CD4-positive, CD25-positive, alpha-beta regulatory T cell (primary cell): ENCODE data around the gene ASXL2. TPM values are rescaled to one million over a fixed set of nuclear protein-coding genes. Genes with fewer than 3 reads are reported as not detected.
"Not testable (repeated sequence)": the region's sequence is repeated elsewhere in the genome, so short reads cannot be mapped to it uniquely, and the experiment has no call there.

Source experiments
- ATAC-seq, 2 donors: fragments of 150-1000 bp; cut with Tn5 transposase; one replicate each; pipeline ENCODE4 v1.10.0; 2021; ENCODE audit warnings: low read depth in 2 of 2, moderate number of reproducible peaks in 2 of 2, moderate library complexity in 1 of 2
- DNase-seq, 3 donors: peaks; one replicate each; pipeline versions ENCODE4 v3.0.0 to v3.0.0-alpha.2; 2012 to 2022; ENCODE audit warnings: mixed read lengths in 1 of 3
- H3K27ac ChIP-seq: one replicate; pipeline ENCODE4 v1.7.0; 2013; ENCODE audit warnings: mild to moderate bottlenecking, low read length; ENCODE audit not compliant: insufficient read depth, poor library complexity, severe bottlenecking
- H3K27me3 ChIP-seq: one replicate; pipeline ENCODE4 v1.7.0; 2013; ENCODE audit warnings: low read length; ENCODE audit not compliant: control insufficient read depth, insufficient read depth
- H3K36me3 ChIP-seq: one replicate; pipeline ENCODE4 v1.7.0; 2013; ENCODE audit warnings: mild to moderate bottlenecking, low read length, moderate library complexity; ENCODE audit not compliant: control insufficient read depth, insufficient read depth
- H3K4me1 ChIP-seq: 2 replicates; pipeline ENCODE4 v1.7.0; 2013; ENCODE audit warnings: mild to moderate bottlenecking, low read length; ENCODE audit not compliant: insufficient read depth, control insufficient read depth, poor library complexity, severe bottlenecking
- H3K4me3 ChIP-seq: one replicate; pipeline ENCODE4 v1.7.0; 2013; ENCODE audit warnings: low read depth, mild to moderate bottlenecking, low read length, moderate library complexity
- H3K9me3 ChIP-seq, 2 experiments: 1 replicate in 1 of 2; 2 replicates in 1 of 2; pipeline ENCODE4 v1.7.0; 2013; ENCODE audit warnings: low read length in 2 of 2, mild to moderate bottlenecking in 1 of 2, moderate library complexity in 1 of 2; ENCODE audit not compliant: control insufficient read depth in 2 of 2
- H3K27ac Mint-ChIP-seq, 3 donors: one replicate each; pipeline ENCODE4 v1.8.0; 2020 to 2022; ENCODE audit warnings: mild to moderate bottlenecking in 3 of 3, mixed read lengths in 3 of 3, moderate library complexity in 2 of 3
- H3K27me3 Mint-ChIP-seq: one replicate; pipeline ENCODE4 v1.8.0; 2022; ENCODE audit warnings: mild to moderate bottlenecking, mixed read lengths
- H3K36me3 Mint-ChIP-seq: one replicate; pipeline ENCODE4 v1.8.0; 2020; ENCODE audit warnings: mixed read lengths
- H3K4me1 Mint-ChIP-seq, 4 donors: one replicate each; pipeline ENCODE4 v1.8.0; 2020 to 2022; ENCODE audit warnings: mixed read lengths in 4 of 4, mild to moderate bottlenecking in 1 of 4
- H3K4me3 Mint-ChIP-seq, 4 donors: one replicate each; pipeline ENCODE4 v1.8.0; 2020 to 2022; ENCODE audit warnings: mild to moderate bottlenecking in 4 of 4, mixed read lengths in 4 of 4, moderate library complexity in 3 of 4
- H3K9me3 Mint-ChIP-seq, 7 donors: one replicate each; pipeline ENCODE4 v1.8.0; 2020 to 2022; ENCODE audit warnings: mixed read lengths in 7 of 7, mild to moderate bottlenecking in 3 of 7, moderate library complexity in 2 of 7
- polyA plus RNA-seq, 4 donors: library from polyadenylated mRNA; unstranded; fragments of 300-500 nt; fragmentation: Illumina TruSeq; gene quantifications; one replicate each; pipeline ENCODE4 v1.2.3, GENCODE V29; 2021
- total RNA-seq: library from RNA; stranded (reverse); gene quantifications from one replicate; pipeline ENCODE4 v1.2.3, GENCODE V29; 2022

Gene ASXL2
- total RNA-seq (48.6 TPM), polyA plus RNA-seq (1 to 10 TPM; 6.8 to 8.8 (median 8.1) TPM)

GRCh38 chr2:25878361-25879132, at the start of gene ASXL2:
Gene ASXL2 (minus strand): TSS chr2:25878487. CDS start chr2:25878222, 265 bp downstream.
- Mint-ChIP-seq H3K27ac (peak within 1 kb of the TSS; percentile 95 to 99 (median 98)), H3K4me1 (peaks cover 24 to 52% (median 34%) of the 10 kb centered on the region in 4 donors), H3K27me3 (no peaks in the 10 kb centered on the region), H3K36me3 (peaks cover 10% of the 10 kb centered on the region), H3K4me3 (peak within 1 kb of the TSS; percentile 97 to 98 (median 98)), H3K9me3 (peaks cover 0 to 4% (median 0%) of the 10 kb centered on the region in 7 donors)
- Histone ChIP-seq H3K9me3 (no peaks in the 10 kb centered on the region), H3K4me3 (peak within 1 kb of the TSS; percentile 89), H3K36me3 (peaks cover 2% of the 10 kb centered on the region), H3K4me1 (peaks cover 21% of the 10 kb centered on the region), H3K27me3 (no peaks in the 10 kb centered on the region), H3K27ac (peak within 1 kb of the TSS; percentile 97)
- ATAC-seq (peak; percentile 91 to 94), DNase-seq (peak; percentile 95 to 99 (median 97))

- no peaks in the 10 kb centered on the region for H3K4me1 Mint-ChIP-seq
Measured at GRCh38 chr2:25926984-25927756, 48.9 kb upstream of the ASXL2 start.

GRCh38 chr2:25922501-25922900, 44.2 kb upstream of the ASXL2 start:
- Mint-ChIP-seq H3K36me3 (peaks cover 14% of the 10 kb centered on the region), H3K4me3 (no peak overlapping the region), H3K27ac (no peak overlapping the region), H3K27me3 (no peaks in the 10 kb centered on the region), H3K4me1 (no peaks in the 10 kb centered on the region), H3K9me3 (peaks cover 0 to 2% (median 0%) of the 10 kb centered on the region in 7 donors)
- DNase-seq (no peak), ATAC-seq (no peak)
- no peaks in the 10 kb centered on the region for H3K27me3 ChIP-seq
- H3K27ac ChIP-seq: no peak overlapping the region
- no peaks in the 10 kb centered on the region for H3K9me3 ChIP-seq
- H3K36me3 ChIP-seq: no peaks in the 10 kb centered on the region
- H3K4me1 ChIP-seq: no peaks in the 10 kb centered on the region
- no peak overlapping the region for H3K4me3 ChIP-seq

More at GRCh38 chr2:25926984-25927756, 48.9 kb upstream of the ASXL2 start:
- Histone ChIP-seq H3K27me3 (no peaks in the 10 kb centered on the region), H3K9me3 (no peaks in the 10 kb centered on the region), H3K36me3 (no peaks in the 10 kb centered on the region), H3K4me3 (no peak overlapping the region), H3K27ac (no peak overlapping the region), H3K4me1 (no peaks in the 10 kb centered on the region)
- H3K27me3 Mint-ChIP-seq: no peaks in the 10 kb centered on the region
- peaks cover 0 to 2% (median 0%) of the 10 kb centered on the region in 7 donors for H3K9me3 Mint-ChIP-seq
- DNase-seq (no peak), ATAC-seq (no peak)
- H3K36me3 Mint-ChIP-seq: peaks cover 31% of the 10 kb centered on the region
- no peak overlapping the region for H3K27ac Mint-ChIP-seq
- H3K4me3 Mint-ChIP-seq: no peak overlapping the region

GRCh38 chr2:25920786-25921415, 42.6 kb upstream of the ASXL2 start:
- no peak overlapping the region for H3K4me3 ChIP-seq
- H3K27ac ChIP-seq: no peak overlapping the region
- H3K36me3 ChIP-seq: no peaks in the 10 kb centered on the region
- Mint-ChIP-seq H3K4me1 (peaks cover 6 to 9% (median 8%) of the 10 kb centered on the region in 4 donors), H3K36me3 (no peaks in the 10 kb centered on the region), H3K27ac (no peak overlapping the region), H3K27me3 (no peaks in the 10 kb centered on the region), H3K4me3 (no peak overlapping the region), H3K9me3 (peaks cover 0 to 2% (median 0%) of the 10 kb centered on the region in 7 donors)
- no peaks in the 10 kb centered on the region for H3K9me3 ChIP-seq
- H3K4me1 ChIP-seq: no peaks in the 10 kb centered on the region
- ATAC-seq: no peak
- DNase-seq: no peak
- no peaks in the 10 kb centered on the region for H3K27me3 ChIP-seq

- no peaks in the 10 kb centered on the region for H3K27me3 ChIP-seq
- no peaks in the 10 kb centered on the region for H3K4me1 ChIP-seq
- H3K9me3 ChIP-seq: no peaks in the 10 kb centered on the region
- H3K9me3 Mint-ChIP-seq: peaks cover 0 to 2% (median 0%) of the 10 kb centered on the region in 7 donors
- H3K27ac ChIP-seq: no peak overlapping the region
- no peaks in the 10 kb centered on the region for H3K27me3 Mint-ChIP-seq
- H3K4me3 ChIP-seq: no peak overlapping the region
- peaks cover 6 to 11% (median 9%) of the 10 kb centered on the region in 4 donors for H3K4me1 Mint-ChIP-seq
- H3K36me3 Mint-ChIP-seq: no peaks in the 10 kb centered on the region
- no peaks in the 10 kb centered on the region for H3K36me3 ChIP-seq
- no peak overlapping the region for H3K4me3 Mint-ChIP-seq
- no peak overlapping the region for H3K27ac Mint-ChIP-seq
- DNase-seq: no peak
- no peak for ATAC-seq
Measured at GRCh38 chr2:25920336-25920735, 42.0 kb upstream of the ASXL2 start.

GRCh38 chr2:25917832-25918231, 39.5 kb upstream of the ASXL2 start:
- no peaks in the 10 kb centered on the region for H3K36me3 Mint-ChIP-seq
- ATAC-seq (no peak), DNase-seq (no peak)
- H3K4me1 Mint-ChIP-seq: peaks cover 6 to 13% (median 9%) of the 10 kb centered on the region in 4 donors
- H3K4me3 ChIP-seq: no peak overlapping the region
- peaks cover 0 to 2% (median 0%) of the 10 kb centered on the region in 7 donors for H3K9me3 Mint-ChIP-seq
- no peaks in the 10 kb centered on the region for H3K9me3 ChIP-seq
- no peaks in the 10 kb centered on the region for H3K27me3 Mint-ChIP-seq
- H3K27ac Mint-ChIP-seq: no peak overlapping the region
- H3K27ac ChIP-seq: no peak overlapping the region
- no peaks in the 10 kb centered on the region for H3K4me1 ChIP-seq
- peak overlapping the region in 1 of 4 donors; percentile 73 for H3K4me3 Mint-ChIP-seq
- no peaks in the 10 kb centered on the region for H3K27me3 ChIP-seq
- H3K36me3 ChIP-seq: no peaks in the 10 kb centered on the region

GRCh38 chr2:25917411-25917810, 39.1 kb upstream of the ASXL2 start:
- not testable (repeated sequence) for DNase-seq, H3K9me3 Mint-ChIP-seq, H3K27me3 Mint-ChIP-seq, H3K27ac ChIP-seq, ATAC-seq, H3K36me3 ChIP-seq, H3K9me3 ChIP-seq, H3K4me1 ChIP-seq, H3K27ac Mint-ChIP-seq, H3K4me3 ChIP-seq, H3K27me3 ChIP-seq, H3K36me3 Mint-ChIP-seq
- Mint-ChIP-seq H3K4me1 (peaks cover 6 to 14% (median 9%) of the 10 kb centered on the region in 4 donors), H3K4me3 (peak overlapping the region in 1 of 4 donors; percentile 73)
